Activated CD8-positive, alpha-beta memory T cell treated with anti-CD3 and anti-CD28 coated beads, Interleukin-2, amount 50 U/mL, for 1 hour (primary cell): ENCODE results near the gene ADAMTS4.
"Not testable (repeated sequence)": the region's sequence is repeated elsewhere in the genome, so short reads cannot be mapped to it uniquely, and the experiment has no call there.

Source experiments
- DNase-seq: peaks from one replicate; pipeline ENCODE4 v3.0.0-alpha.2; 2020; ENCODE audit errors: extremely low read depth

The ADAMTS4 gene, protein sequence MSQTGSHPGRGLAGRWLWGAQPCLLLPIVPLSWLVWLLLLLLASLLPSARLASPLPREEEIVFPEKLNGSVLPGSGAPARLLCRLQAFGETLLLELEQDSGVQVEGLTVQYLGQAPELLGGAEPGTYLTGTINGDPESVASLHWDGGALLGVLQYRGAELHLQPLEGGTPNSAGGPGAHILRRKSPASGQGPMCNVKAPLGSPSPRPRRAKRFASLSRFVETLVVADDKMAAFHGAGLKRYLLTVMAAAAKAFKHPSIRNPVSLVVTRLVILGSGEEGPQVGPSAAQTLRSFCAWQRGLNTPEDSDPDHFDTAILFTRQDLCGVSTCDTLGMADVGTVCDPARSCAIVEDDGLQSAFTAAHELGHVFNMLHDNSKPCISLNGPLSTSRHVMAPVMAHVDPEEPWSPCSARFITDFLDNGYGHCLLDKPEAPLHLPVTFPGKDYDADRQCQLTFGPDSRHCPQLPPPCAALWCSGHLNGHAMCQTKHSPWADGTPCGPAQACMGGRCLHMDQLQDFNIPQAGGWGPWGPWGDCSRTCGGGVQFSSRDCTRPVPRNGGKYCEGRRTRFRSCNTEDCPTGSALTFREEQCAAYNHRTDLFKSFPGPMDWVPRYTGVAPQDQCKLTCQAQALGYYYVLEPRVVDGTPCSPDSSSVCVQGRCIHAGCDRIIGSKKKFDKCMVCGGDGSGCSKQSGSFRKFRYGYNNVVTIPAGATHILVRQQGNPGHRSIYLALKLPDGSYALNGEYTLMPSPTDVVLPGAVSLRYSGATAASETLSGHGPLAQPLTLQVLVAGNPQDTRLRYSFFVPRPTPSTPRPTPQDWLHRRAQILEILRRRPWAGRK

DNA sequence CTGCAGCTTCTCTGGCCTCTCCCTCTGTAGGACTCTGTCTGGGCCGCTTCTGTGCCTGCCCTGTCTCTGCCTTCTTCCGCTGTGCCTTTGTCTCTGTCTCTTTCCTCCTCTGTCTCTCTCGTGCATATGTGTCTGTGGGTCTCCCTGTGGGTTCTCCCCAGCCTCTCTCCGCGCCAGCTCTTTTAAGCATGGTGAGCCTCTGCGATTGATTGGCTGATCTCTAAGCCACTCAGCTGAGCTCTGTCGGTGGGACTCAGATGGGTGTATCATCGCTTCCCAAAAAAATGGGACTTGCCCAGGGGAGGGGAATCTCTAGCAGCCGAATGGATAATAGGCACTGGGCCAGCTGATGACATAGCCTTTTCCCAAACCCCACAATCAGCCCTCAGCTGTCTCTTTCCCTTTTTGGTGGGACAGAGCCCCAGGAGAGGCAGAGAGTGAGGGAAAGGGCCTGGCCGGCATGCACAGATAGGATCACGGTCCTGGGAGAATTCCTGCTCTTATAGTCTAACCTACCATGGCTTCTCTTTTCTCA is at the start of gene ADAMTS4:
Gene ADAMTS4 (minus strand): TSS at position 158 of the 535 bp plus-strand sequence. CDS start 427 bp downstream, outside the sequence.
- DNase-seq = no peak

DNA sequence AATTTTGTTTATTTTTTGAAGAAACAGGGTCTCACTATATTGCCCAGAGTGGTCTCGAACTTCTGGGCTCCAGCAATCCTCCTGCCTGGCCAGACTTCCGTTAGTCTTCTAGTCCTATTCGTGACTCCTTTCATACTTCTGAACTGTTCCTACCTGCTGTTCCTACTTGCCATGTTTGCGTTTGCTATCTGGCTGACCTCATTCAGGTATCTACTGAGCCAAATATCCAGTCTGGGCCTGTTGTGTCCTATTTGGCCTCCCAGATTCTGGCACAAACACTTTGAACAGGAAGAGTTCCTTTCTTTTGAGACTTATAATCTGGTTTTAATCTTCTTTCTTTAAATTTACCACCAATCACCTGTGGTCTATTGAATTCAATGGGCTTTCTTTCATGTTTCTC is 46.0 kb upstream of the ADAMTS4 start:
- no peak for DNase-seq

DNA sequence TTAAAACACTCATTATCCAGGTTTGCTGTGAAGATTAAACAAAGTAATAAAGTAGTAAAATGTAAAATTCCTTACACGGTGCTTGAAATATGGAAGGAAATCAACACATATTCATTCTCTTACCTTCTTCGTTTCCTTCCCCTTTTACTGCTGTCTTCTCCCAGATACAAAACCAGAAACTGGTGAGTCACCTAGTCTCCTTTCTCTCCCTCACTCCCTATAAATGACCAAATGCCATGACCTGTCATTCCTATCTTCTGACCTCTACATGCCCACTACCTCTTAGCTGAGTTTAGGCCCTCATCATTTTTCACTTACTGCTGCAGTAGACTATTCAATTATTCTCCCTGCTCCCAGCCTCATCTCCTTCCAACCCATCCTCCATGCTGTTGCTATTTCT is 43.5 kb upstream of the ADAMTS4 start:
- no peak for DNase-seq

DNA sequence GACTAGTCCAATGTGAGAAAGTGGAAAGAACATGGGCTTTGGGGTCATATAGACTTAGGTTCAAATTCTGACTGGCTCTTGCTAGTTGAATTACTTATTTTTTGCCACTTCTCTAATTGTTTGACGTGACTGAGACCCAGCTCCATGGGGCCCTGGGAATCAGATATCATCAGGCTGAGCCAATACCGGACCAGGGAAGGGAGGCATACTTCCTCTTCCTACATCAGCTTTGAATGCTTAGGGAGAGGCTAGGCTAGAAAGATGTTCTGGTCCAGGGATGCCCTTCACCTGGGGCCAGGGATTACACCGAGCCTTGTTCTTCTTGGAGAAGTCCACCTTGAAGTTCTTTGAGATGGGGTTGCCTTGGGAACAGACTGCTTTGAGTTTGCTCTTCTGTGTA is 42.8 kb upstream of the ADAMTS4 start:
- no peak for DNase-seq

DNA sequence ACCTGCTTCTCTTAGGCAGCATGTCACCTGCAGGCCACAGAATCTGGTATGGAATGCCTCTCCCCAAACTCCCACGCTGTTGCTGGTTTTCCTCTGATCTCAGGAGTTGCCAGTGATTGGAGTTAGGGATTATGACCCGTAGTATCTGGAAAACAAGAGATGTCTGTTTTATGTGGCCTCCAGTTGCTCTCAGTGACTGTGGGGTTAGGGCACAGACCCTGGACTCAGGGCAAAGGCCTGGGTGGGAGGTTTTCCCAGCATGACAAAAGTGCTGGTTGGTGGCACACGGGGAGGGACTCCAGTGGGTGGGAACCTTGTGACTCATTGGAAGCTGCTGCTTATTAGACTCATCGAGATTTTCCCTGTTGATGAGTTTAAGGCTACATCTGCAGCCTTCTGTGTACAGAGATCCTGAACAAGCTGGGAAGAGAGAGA is 39.2 kb upstream of the ADAMTS4 start, which contains the start of gene NR1I3:
Gene NR1I3 (minus strand): TSS at position 165 of the 435 bp plus-strand sequence. CDS start 1,638 bp downstream, outside the sequence.
- no peak for DNase-seq

DNA sequence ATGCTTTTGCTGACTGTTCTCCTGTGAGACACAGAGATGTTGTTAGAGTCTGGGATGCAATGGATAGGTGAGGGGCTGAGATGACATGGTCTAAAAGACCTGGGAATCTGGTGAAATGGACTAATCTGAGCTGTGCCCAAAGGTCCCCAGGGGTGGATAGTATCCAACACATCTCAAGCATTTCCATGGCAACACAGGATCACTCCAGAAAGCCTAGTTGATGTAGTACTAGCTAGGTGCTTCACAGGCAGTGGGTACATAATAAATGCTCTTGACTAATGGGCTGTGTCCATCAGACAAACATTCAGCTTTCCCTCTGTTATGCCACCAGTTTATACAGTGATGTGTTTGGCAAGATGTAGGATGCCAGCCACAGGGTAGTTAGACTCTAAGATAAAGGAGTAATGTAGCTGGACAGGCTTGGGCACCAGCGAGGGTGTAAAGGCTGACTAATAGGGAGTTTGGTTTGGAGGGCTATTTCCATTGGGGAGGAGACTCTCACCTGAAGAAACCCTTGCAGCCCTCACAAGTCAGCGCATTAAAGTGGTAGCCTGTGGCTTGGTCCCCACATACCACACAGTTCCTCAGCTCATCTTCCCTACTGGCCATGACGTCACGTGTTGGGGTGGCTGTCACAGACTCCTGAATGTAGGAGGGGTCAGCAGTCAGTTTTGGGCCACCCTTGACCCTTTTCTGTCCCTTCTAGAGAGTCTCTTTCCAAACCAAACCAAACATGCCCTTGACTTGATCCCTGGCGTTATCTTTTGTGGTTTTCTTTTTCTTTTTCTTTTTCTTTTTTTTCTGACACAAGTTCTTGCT is 37.3 kb upstream of the ADAMTS4 start:
- DNase-seq = no peak

DNA sequence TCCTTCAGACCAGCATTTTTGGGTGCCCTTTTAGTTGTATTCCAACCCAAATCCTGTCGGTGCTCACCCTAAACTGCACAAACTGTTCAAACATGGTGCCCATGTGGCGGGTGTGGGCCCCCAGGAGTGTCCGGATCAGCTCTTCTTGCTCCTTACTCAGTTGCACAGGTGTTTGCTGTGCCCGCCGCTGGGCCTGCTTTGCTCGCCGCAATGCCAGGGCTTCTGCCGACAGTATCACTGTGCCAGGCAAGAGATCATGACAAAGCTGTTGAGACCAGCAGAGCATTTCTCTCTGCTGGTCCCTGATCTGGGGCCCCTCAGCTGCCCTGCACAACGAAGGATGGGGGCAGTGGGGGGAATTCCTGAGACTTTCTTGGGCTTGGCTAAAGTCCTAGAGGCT is 34.2 kb upstream of the ADAMTS4 start:
- DNase-seq = no peak

DNA sequence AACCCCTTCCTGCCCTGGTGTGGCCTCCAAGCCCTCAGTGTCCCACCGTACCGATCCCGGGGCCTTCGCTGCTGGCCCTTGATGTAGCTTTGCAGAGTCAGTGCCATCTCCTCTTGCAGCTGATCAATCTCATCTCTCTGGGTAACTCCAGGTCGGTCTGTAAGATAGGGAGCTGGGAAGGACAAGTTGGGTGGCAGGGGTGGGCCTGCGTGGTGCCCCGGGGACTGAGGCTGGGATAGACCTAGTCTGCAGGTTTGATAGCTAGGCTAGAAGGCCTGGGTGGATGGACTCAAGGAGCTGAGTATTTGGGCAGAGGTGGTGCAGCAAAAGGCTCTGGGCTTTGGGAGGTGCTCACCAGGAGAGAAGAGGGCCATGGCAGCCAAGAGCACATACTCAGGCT is 31.9 kb upstream of the ADAMTS4 start:
- no peak for DNase-seq

DNA sequence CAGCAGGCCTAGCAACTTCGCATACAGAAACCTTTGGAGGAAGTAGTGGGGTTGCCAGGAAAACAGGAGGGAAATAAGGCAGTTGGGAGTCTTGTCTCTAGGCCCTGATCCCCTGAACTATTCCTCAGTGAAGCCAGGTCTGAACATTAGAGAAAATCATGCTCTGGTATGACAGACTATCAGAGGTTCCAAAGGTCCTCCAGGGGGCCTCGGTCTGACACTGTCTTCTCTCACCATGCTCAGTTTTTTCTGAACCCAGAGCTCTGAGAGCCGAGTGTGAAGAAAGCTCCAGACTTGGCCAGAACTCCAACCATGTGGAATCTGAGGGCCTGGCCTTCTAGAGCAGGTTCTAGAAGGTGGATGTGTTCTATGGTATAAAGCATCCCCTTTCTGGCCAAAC is 31.0 kb upstream of the ADAMTS4 start:
- DNase-seq = no peak

DNA sequence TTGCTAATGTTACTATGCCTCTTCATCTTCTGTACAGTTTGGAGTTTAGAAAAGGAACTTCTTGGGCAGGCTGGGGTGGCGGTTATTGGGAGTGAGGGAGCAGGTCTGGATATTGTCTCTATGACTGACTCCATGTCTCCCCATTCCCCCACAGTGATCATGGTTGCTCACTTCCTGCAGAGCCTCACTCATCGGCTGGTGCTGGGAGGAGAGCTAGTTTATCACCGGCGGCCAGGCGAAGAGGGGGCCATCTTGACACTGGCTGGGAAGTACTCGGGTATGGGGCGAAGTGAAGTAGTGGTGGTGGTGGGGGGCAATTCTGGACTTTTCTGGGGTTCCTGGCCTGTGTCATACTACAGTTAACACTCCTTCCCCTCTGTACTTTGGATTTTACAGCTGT is 29.2 kb upstream of the ADAMTS4 start:
- DNase-seq = no peak

DNA sequence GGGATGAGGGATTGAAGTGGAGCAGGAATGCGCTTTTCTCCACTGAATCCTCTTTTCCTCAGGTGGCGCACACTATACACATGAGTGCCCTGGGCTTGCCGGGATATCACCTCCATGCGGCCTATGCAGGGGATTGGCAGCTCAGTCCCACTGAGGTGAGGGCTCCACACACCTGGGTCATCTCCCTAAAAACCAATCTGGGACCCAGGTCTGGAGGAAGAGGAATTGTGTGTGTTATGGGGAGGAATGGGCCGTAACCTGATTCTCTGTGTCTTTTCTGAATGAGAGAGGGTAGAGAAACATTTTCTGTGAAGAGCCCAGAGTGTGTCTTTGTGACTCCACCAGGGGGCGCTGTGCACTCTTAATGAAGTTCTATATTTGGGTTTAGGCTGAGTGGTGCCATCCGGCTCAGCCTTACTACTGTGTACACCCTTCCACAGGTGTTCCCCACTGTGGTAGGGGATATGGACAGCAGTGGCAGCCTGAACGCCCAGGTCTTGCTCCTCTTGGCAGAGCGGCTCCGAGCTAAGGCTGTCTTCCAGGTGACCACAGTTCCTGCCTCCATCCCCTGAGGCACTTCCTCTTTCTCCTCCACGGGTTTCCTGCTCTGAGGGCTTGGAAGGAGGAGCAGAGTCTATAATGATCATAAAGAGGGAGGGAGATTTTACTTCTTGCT is 28.5 kb upstream of the ADAMTS4 start:
- DNase-seq = peak; percentile 85

DNA sequence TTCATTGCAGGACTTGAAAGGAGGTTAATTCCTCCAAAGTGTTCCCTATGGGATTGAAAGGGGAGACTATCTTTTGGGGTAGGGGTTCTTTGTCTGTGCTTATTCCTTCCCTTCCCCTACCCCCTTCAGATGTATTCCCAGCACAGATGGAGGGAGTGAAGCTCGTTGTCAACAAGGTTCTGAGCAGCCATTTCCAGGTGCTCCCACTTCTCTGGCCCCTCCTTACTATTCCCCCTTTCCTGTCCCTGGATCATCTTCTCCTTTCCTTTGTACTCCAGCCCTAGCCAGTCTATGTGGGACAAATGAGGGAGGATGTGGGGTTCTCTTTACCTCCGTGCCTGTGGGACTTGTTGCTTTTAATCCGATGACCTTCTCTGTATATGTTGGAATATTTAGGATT is 27.9 kb upstream of the ADAMTS4 start:
- DNase-seq = no peak

DNA sequence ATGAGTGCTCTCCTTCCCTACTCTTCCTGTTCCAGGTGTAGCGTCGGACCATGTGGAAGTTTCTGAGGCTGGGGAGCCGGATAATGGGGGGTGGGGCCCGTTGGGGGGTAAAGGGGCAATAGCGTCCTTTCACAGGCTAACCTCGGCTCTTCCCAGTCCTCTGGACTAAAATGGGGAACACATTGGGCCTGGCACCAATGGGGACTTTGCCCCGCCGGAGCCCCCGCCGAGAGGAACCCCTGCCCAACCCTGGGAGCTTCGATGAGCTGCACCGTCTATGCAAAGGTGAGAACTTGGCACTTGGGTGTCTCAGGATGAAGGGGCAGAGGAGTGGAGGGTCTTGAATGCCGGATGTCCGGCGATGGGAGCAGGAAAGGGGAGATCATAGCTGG is 27.5 kb upstream of the ADAMTS4 start:
- DNase-seq = no peak

DNA sequence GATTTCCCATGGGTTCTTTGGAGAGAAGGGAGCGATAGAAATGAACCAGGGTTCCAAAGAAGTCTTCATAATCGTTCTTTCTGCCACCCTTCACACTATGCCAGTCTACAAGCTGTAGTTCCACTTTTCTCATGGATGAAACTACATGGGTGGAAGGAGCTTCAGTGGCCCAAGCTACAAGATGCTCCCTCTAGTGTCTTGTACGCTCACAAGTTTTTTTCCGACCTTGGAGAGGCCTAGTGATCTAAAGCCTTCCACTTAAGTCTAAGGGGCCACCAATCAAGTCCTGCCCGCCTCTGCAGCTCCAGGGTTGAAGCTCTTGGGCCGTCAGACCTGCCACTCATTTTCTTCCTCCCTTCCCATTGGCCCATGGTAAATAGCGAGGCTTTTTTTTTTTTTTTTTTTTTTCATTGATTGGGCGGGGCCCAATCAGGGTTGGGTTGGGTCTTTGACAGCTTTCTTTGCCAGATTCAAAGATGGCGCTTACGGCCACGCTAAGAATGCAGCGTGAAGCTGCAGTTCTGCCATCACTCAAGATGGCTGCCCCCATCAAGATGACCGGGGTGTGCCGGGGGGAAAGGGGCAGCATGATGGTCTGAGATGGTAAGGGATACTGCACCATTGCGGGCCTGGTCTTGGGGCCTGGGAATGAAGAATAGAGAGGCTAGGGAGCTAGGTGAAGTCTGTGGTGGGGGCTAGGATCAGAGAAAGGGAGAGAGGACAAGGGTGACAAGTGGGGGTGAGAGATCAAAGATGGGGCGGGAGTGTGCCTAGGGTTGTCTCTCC is 26.9 kb upstream of the ADAMTS4 start, which contains the start of gene TOMM40L:
Gene TOMM40L (plus strand): TSS at position 527 of the 786 bp plus-strand sequence. CDS start 430 bp downstream, outside the sequence.
- DNase-seq = peak; percentile 81

DNA sequence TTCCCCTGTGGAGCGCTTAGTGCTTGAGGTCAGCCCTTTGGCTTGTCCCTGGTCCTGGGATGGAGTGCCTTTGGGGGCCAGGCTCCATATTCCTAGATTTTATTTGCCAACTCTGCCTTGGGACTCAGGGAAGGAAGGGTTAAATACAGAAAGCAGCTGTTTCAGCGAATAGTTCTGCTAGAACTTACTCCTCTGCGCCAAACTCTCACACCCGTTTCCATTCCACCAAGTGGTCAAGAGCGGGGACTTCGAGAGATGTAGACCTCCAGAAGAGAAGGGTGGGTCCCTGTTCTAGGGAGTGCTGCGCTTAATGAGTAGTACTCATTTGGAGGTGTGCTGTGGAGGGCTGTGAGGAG is 26.3 kb upstream of the ADAMTS4 start:
- DNase-seq = no peak

DNA sequence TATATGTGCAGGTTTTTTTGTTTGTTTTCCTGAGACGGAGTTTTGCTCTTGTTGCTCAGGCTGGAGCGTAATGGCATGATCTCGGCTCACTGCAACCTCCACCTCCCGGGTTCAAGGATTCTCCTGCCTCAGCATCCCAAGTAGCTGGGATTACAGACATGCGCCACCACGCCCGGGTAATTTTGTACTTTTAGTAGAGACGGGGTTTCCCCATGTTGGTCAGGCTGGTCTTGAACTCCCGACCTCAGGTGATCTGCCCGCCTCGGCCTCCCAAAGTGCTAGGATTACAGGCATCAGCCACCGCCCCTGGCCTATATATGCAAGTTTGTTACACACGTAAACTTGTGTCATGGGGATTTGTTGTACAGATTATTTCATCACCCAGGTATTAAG is 25.8 kb upstream of the ADAMTS4 start:
- DNase-seq = not testable (repeated sequence)

DNA sequence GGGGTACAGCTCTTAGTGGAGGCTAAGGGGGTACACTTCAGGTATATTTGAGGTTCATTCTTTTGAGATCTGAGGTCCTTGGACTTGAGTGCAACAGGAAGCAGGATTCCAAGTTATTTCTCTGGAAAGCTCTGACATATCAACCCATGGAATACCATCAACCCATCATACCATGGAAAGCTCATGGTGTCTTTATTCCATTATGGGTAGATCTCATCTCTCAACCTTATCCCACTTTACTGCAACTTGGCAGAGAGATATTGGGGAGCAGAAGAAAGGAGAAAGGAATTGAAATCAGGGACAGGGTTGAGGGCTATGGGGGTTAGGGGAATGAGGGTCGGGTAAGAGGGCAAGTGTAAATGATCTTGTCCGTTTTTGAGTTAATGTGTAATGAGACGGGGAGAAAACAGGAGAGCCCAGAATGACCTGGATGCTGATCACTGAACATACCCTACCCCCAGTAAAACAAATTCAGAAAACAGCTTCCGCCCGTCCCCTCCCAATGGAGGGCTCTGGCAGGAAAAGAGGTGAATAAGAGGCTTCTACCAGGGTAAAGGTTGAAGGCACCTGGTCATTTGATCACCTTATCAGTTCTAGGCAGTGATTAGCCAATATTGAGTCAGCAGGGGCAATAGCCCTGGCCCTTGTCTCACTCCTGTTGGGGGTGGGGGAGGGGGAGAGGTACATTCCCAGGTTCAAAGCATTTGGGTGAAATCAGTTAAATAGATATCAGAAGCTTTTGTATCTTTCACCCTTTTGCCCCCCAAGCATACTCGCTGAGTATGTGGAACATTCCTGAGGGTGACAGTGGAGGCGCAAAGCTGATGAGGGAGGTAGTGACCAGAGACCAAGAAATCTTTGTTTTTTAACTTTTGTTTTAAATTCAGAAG is 25.2 kb upstream of the ADAMTS4 start:
- no peak for DNase-seq

DNA sequence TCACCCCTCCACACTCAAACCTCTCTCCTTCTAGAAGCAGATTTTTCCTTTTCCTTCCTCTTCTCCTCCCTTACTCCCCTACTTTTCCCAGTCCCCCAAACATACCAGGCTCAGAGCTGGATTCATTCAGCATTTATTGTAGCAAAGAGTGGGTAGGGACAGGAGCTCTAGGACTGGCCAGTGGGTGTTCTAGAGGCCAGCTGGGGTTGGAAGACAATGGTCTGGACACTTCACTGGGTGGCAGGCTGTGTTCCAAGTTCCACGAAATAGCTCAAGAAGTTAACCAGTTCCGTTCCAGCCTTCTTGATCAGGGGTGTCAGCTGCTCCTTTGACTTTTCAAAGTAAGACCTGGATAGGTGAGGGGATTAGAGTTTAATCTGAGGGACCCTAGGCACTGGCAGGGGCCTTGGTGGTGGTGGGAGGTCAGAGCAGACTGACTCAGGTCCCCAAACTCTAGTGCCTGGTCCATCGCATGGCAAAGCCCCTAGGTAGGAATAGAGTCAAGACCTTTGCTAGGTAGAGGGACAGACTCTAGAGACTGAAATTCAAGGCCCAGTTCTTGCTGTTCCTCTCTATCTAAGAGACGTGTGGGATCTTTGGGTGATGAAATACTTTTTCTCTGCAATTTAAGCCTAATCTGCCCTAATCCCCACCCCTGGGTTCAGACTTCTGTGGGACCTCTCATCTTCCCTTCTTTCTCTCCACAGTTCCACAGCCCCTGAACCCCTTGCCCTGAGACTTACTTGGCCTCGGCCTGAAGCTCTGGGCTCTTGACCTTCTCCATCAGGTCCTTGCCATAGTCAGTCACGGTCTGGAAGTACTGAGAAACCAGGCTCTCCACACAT is 23.5 kb upstream of the ADAMTS4 start:
- no peak for DNase-seq
